ENCODE measurements around the gene IDH3B. TPM values are rescaled to one million over a fixed set of nuclear protein-coding genes. Genes with fewer than 3 reads are reported as not detected.

The IDH3B gene
- total and polyA plus RNA-seq, 2 of the 8 experiments (the other 6 are each of a cell fraction or from before 2014, with no cell fraction given): 110 to 167 TPM

DNA sequence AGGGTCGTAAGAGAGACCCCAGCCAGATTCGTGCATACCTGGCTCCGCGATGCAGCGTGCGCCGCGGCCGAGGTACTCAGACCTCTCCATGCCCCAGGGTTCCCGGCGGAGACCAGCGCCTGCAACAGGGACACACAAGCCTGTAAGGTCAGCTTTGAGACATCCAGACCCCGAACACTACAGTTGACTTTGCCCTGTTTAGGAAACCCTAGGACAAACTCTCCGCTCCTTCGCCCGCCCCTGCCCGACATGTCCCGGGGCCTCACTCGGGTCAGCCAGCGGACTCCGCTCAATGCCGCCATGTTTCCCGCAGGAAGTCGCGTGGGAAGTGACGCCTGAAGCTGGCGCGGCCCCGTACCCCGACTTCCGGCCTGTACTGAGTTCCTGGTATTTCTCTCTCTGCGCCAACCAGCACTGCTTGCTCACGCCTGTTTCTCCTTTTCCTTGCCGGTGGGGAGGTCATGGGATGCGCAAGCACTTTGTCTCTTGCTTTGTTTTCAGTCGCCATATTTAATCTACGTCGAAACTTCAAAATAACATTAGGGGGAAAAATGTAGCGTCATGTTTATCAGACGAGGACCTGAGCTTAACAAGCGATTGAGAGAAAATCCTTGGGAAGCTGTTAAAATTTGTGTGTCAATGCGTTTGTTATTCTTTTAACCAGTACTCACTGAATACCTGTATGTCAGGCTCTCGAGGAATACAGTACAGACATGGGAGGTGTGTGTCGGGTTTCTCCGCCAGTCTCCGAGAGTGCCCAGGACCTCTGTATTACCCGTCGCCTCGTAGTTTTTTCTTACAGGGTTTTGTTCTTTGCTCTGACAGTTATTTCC is at the start of gene IDH3B (continued):
- TF ChIP-seq, protein P1, sequence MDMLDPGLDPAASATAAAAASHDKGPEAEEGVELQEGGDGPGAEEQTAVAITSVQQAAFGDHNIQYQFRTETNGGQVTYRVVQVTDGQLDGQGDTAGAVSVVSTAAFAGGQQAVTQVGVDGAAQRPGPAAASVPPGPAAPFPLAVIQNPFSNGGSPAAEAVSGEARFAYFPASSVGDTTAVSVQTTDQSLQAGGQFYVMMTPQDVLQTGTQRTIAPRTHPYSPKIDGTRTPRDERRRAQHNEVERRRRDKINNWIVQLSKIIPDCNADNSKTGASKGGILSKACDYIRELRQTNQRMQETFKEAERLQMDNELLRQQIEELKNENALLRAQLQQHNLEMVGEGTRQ (IDR thresholded peaks at IDR 0.05; ENCODE audit: low read length): no peak
- TF ChIP-seq, protein P2, sequence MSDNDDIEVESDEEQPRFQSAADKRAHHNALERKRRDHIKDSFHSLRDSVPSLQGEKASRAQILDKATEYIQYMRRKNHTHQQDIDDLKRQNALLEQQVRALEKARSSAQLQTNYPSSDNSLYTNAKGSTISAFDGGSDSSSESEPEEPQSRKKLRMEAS (IDR thresholded peaks at IDR 0.05): peak; percentile 60; the same call in 1 of the 2 replicates
- TF ChIP-seq POLR2A (IDR thresholded peaks at IDR 0.05; ENCODE audit: control extremely low read depth in 1 of 2, low read depth in 2 of 2, low read length in 2 of 2) (peak; percentile 88 to 97), GTF2F1 (IDR thresholded peaks at IDR 0.05; ENCODE audit: borderline replicate concordance, low read depth, low read length) (no peak; the same call in 1 of the 2 replicates), FOSL1 (IDR thresholded peaks at IDR 0.05; ENCODE audit: insufficient read depth, low read depth, low read length) (no peak), YY1 (IDR thresholded peaks at IDR 0.05; ENCODE audit: low read depth, low read length) (peak; percentile 99), RAD21 (IDR thresholded peaks at IDR 0.05 in 1 of 2, conservative IDR thresholded peaks at IDR 0.05 in 1 of 2; ENCODE audit: low read depth in 2 of 2, low read length in 2 of 2) (no peak), EGR1 (IDR thresholded peaks at IDR 0.05; ENCODE audit: borderline replicate concordance, low read depth, low read length) (peak; percentile 86), KDM4A (IDR thresholded peaks at IDR 0.05; ENCODE audit: low read depth, low read length, severe bottlenecking) (peak; percentile 99)

Data from H1 (cell line).